Liver (tissue), 9 donors: ENCODE data around the gene ZNF782. TPM values are rescaled to one million over a fixed set of nuclear protein-coding genes. Genes with fewer than 3 reads are reported as not detected.

Experiments
- DNase-seq: peaks from one replicate; pipeline ENCODE4 v3.0.0-alpha.2; 2017; ENCODE audit warnings: low spot score
- H3K27ac ChIP-seq, 2 donors: one replicate each; pipeline ENCODE4 v1.7.0; 2013; ENCODE audit warnings: inconsistent platforms in 2 of 2, low read length in 2 of 2, control low read depth in 1 of 2, low read depth in 1 of 2, mild to moderate bottlenecking in 1 of 2
- H3K27me3 ChIP-seq, 4 donors: one replicate each; pipeline versions ENCODE4 v1.6.1 to v1.7.0; 2013; ENCODE audit warnings: low read length in 3 of 4, inconsistent platforms in 1 of 4, mild to moderate bottlenecking in 1 of 4, moderate library complexity in 1 of 4; ENCODE audit not compliant: control insufficient read depth in 4 of 4, insufficient read depth in 4 of 4
- H3K36me3 ChIP-seq, 4 donors: one replicate each; pipeline versions ENCODE4 v1.6.1 to v1.7.0; 2013; ENCODE audit warnings: low read length in 3 of 4, mild to moderate bottlenecking in 3 of 4, low read depth in 1 of 4, moderate library complexity in 1 of 4; ENCODE audit not compliant: control insufficient read depth in 4 of 4, insufficient read depth in 3 of 4
- H3K4me1 ChIP-seq, 4 donors: one replicate each; pipeline versions ENCODE4 v1.6.1 to v1.7.0; 2013; ENCODE audit warnings: low read length in 3 of 4, mild to moderate bottlenecking in 3 of 4, moderate library complexity in 1 of 4; ENCODE audit not compliant: control insufficient read depth in 4 of 4, insufficient read depth in 4 of 4
- H3K4me3 ChIP-seq, 3 donors: one replicate each; pipeline versions ENCODE4 v1.6.1 to v1.7.0; 2013; ENCODE audit warnings: low read length in 3 of 3, control low read depth in 1 of 3, low read depth in 1 of 3, mild to moderate bottlenecking in 1 of 3
- H3K9ac ChIP-seq, 2 donors: one replicate each; pipeline ENCODE4 v1.7.0; 2013; ENCODE audit warnings: low read length in 2 of 2, mild to moderate bottlenecking in 2 of 2, moderate library complexity in 2 of 2, control low read depth in 1 of 2, low read depth in 1 of 2
- H3K9me3 ChIP-seq, 4 donors: one replicate each; pipeline versions ENCODE4 v1.6.1 to v1.7.0; 2013; ENCODE audit warnings: low read length in 3 of 4; ENCODE audit not compliant: control insufficient read depth in 4 of 4
- EGR1 ChIP-seq, 2 donors: IDR thresholded peaks; 2 replicates each; pipeline ENCODE4 v1.6.1; 2016 to 2018; ENCODE audit warnings: antibody characterized with exemption in 2 of 2, low read depth in 2 of 2
- FOXA1 ChIP-seq: IDR thresholded peaks from 2 replicates; pipeline ENCODE4 v1.6.1; 2016; ENCODE audit warnings: antibody characterized with exemption
- FOXA2 ChIP-seq: IDR thresholded peaks from 2 replicates; pipeline ENCODE4 v1.6.1; 2016; ENCODE audit warnings: antibody characterized with exemption
- GABPA ChIP-seq, 2 donors: IDR thresholded peaks in 1 of 2; conservative IDR thresholded peaks in 1 of 2; 2 replicates each; pipeline ENCODE4 v1.6.1; 2016; ENCODE audit warnings: antibody characterized with exemption in 2 of 2, mild to moderate bottlenecking in 1 of 2, moderate library complexity in 1 of 2
- HNF4A ChIP-seq, 2 donors: conservative IDR thresholded peaks; 2 replicates each; pipeline ENCODE4 v1.6.1; 2016; ENCODE audit warnings: antibody characterized with exemption in 2 of 2, mild to moderate bottlenecking in 2 of 2
- HNF4G ChIP-seq: IDR thresholded peaks from 2 replicates; pipeline ENCODE4 v1.6.1; 2016; ENCODE audit warnings: antibody characterized with exemption
- JUND ChIP-seq, 2 donors: IDR thresholded peaks; 2 replicates each; pipeline ENCODE4 v1.6.1; 2016; ENCODE audit warnings: antibody characterized with exemption in 2 of 2
- NR2F2 ChIP-seq: IDR thresholded peaks from 2 replicates; pipeline ENCODE4 v1.6.1; 2016; ENCODE audit warnings: antibody characterized with exemption
- RAD21 ChIP-seq, 2 donors: IDR thresholded peaks; 2 replicates each; pipeline ENCODE4 v1.6.1; 2016; ENCODE audit warnings: antibody characterized with exemption in 2 of 2, mild to moderate bottlenecking in 2 of 2
- RXRA ChIP-seq, 2 donors: IDR thresholded peaks; 2 replicates each; pipeline ENCODE4 v1.6.1; 2017 to 2018; ENCODE audit warnings: antibody characterized with exemption in 2 of 2, mild to moderate bottlenecking in 1 of 2
- SP1 ChIP-seq: IDR thresholded peaks from 2 replicates; pipeline ENCODE4 v1.6.1; 2018; ENCODE audit warnings: antibody characterized with exemption, mild to moderate bottlenecking
- TAF1 ChIP-seq: conservative IDR thresholded peaks from 2 replicates; pipeline ENCODE4 v1.6.1; 2016; ENCODE audit warnings: antibody characterized with exemption, mild to moderate bottlenecking
- YY1 ChIP-seq: IDR thresholded peaks from 2 replicates; pipeline ENCODE4 v1.6.1; 2016; ENCODE audit warnings: antibody characterized with exemption, mild to moderate bottlenecking
- WGBS: extraction: QIAGEN DNeasy Blood & Tissue Kit; methylation state at CpG from one replicate; pipeline ENCODE4 v1.1.7; 2013; 5-methylcytosine and 5-hydroxymethylcytosine counted together
- polyA plus RNA-seq, 2 donors: library from polyadenylated mRNA; stranded (reverse) in 1 of 2; unstranded in 1 of 2; fragments of 200-250 nt in 1 of 2; fragments of >200 nt in 1 of 2; fragmentation: Nextera tagmentation in 1 of 2; extraction: Ambion mirVana in 1 of 2; gene quantifications; one replicate each; pipeline versions ENCODE4 v1.2.1 to v1.2.3, GENCODE V29; 2013 to 2015
- total RNA-seq, 2 donors: library from RNA; depleted of rRNA; stranded (reverse); fragments of >200 nt; gene quantifications; one replicate each; pipeline ENCODE4 v1.2.3, GENCODE V29; 2014
- TF ChIP-seq, protein P1 (sequence below): IDR thresholded peaks from 2 replicates; pipeline ENCODE4 v1.6.1; 2016; ENCODE audit warnings: antibody characterized with exemption
- TF ChIP-seq, protein P2 (sequence below): IDR thresholded peaks from 2 replicates; pipeline ENCODE4 v1.6.1; 2016; ENCODE audit warnings: antibody characterized with exemption
- TF ChIP-seq, protein P3 (sequence below): IDR thresholded peaks from 2 replicates; pipeline ENCODE4 v1.6.1; 2016; ENCODE audit warnings: antibody characterized with exemption, mild to moderate bottlenecking
- TF ChIP-seq, protein P4 (sequence below): IDR thresholded peaks from 2 replicates; pipeline ENCODE4 v1.6.1; 2016; ENCODE audit warnings: antibody characterized with exemption
- TF ChIP-seq, protein P5 (sequence below): fragments of 150-350 bp; IDR thresholded peaks from 2 replicates; pipeline ENCODE4 v1.5.1; 2017; ENCODE audit warnings: improper control_type of control experiment, low read depth, low read length; ENCODE audit not compliant: missing input control
- donor health status: healthy.
- donor health status: healthy.
- donor health status: healthy.
- donor health status: healthy.
- donor health status: healthy.

ZNF782 gene
- total and polyA plus RNA-seq, 4 donors: 0.70 to 7.4 (median 2.1) TPM

DNA sequence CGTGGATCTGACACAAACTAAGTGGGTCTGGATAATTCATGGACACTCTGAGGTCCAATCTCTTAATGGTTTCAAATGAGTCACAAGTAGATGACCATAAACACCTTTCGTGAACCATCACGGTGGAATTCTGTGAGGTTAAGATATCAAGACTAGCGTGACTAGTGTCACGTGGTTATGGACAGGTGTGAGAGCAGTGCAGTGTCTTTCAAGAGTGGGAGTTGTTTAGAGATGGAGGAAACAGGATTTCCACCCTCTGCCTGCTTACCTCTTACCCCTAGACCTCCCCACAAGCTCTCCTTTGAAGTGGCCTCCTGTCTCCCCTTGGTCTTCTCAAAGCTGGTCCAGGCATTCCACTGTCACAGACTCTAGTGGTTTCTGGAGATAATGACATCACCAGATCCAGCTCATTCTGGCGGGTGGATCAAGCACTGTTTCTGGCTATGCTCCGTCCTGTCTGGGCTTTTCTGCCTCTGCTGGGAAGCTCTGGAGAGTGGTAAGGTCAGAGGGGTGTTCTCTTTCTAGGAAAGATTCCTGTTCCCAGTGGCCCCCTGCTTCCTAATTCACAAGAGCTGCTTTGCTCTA is 20.0 kb upstream of the ZNF782 start:
- peaks cover 0 to 4% (median 0%) of the 10 kb centered on the region in 4 donors for H3K27me3 ChIP-seq
- peaks cover 0 to 6% (median 5%) of the 10 kb centered on the region in 4 donors for H3K4me1 ChIP-seq
- H3K9ac ChIP-seq: no peak overlapping the region
- no peaks in the 10 kb centered on the region for H3K36me3 ChIP-seq
- 95% methylated on average over 7 of the region's 7 CpGs for WGBS
- TF ChIP-seq, protein P1, sequence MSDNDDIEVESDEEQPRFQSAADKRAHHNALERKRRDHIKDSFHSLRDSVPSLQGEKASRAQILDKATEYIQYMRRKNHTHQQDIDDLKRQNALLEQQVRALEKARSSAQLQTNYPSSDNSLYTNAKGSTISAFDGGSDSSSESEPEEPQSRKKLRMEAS: no peak
- TF ChIP-seq, protein P2, sequence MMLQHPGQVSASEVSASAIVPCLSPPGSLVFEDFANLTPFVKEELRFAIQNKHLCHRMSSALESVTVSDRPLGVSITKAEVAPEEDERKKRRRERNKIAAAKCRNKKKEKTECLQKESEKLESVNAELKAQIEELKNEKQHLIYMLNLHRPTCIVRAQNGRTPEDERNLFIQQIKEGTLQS: no peak
- TF ChIP-seq, protein P3, sequence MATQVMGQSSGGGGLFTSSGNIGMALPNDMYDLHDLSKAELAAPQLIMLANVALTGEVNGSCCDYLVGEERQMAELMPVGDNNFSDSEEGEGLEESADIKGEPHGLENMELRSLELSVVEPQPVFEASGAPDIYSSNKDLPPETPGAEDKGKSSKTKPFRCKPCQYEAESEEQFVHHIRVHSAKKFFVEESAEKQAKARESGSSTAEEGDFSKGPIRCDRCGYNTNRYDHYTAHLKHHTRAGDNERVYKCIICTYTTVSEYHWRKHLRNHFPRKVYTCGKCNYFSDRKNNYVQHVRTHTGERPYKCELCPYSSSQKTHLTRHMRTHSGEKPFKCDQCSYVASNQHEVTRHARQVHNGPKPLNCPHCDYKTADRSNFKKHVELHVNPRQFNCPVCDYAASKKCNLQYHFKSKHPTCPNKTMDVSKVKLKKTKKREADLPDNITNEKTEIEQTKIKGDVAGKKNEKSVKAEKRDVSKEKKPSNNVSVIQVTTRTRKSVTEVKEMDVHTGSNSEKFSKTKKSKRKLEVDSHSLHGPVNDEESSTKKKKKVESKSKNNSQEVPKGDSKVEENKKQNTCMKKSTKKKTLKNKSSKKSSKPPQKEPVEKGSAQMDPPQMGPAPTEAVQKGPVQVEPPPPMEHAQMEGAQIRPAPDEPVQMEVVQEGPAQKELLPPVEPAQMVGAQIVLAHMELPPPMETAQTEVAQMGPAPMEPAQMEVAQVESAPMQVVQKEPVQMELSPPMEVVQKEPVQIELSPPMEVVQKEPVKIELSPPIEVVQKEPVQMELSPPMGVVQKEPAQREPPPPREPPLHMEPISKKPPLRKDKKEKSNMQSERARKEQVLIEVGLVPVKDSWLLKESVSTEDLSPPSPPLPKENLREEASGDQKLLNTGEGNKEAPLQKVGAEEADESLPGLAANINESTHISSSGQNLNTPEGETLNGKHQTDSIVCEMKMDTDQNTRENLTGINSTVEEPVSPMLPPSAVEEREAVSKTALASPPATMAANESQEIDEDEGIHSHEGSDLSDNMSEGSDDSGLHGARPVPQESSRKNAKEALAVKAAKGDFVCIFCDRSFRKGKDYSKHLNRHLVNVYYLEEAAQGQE: no peak
- TF ChIP-seq TAF1 (no peak), RAD21 (IDR thresholded peaks at IDR 0.05) (no peak), SP1 (no peak), HNF4G (no peak), FOXA1 (no peak), FOXA2 (no peak)
- TF ChIP-seq, protein P4, sequence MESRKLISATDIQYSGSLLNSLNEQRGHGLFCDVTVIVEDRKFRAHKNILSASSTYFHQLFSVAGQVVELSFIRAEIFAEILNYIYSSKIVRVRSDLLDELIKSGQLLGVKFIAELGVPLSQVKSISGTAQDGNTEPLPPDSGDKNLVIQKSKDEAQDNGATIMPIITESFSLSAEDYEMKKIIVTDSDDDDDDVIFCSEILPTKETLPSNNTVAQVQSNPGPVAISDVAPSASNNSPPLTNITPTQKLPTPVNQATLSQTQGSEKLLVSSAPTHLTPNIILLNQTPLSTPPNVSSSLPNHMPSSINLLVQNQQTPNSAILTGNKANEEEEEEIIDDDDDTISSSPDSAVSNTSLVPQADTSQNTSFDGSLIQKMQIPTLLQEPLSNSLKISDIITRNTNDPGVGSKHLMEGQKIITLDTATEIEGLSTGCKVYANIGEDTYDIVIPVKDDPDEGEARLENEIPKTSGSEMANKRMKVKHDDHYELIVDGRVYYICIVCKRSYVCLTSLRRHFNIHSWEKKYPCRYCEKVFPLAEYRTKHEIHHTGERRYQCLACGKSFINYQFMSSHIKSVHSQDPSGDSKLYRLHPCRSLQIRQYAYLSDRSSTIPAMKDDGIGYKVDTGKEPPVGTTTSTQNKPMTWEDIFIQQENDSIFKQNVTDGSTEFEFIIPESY: no peak
- H3K4me3 ChIP-seq: no peak overlapping the region
- H3K9me3 ChIP-seq: peaks cover 0 to 4% (median 2%) of the 10 kb centered on the region in 4 donors
- H3K27ac ChIP-seq: peak overlapping the region in 1 of 2 donors; percentile 67
- no peak for DNase-seq

DNA sequence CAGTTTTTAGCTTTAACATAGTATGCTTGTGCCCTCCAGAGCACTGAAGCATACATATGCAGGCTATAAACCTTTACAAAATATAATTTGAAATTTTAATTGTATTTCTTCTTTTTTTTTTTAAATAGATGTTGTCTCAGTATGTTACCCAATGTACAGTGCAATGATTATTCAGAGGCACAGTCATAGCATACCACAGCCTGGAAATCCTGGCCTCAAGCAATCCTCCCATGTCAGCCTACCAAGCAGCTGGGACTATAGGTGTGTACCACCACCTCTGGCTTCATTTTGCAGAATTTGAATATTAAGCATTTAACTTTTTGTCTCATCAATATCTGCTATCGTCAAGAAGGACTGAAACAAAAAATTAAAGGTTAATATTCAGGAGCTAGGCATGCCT is 16.9 kb upstream of the ZNF782 start:
- no peak overlapping the region for H3K27ac ChIP-seq
- H3K4me1 ChIP-seq: peaks cover 0 to 6% (median 2%) of the 10 kb centered on the region in 4 donors
- TF ChIP-seq, protein P2: no peak
- TF ChIP-seq GABPA (IDR thresholded peaks at IDR 0.05 in 1 of 2, conservative IDR thresholded peaks at IDR 0.05 in 1 of 2) (no peak), RAD21 (IDR thresholded peaks at IDR 0.05) (no peak), EGR1 (IDR thresholded peaks at IDR 0.05; ENCODE audit: low read depth in 2 of 2) (no peak), YY1 (no peak), JUND (IDR thresholded peaks at IDR 0.05) (no peak), RXRA (IDR thresholded peaks at IDR 0.05) (no peak), HNF4A (conservative IDR thresholded peaks at IDR 0.05) (no peak), NR2F2 (no peak), HNF4G (no peak)
- TF ChIP-seq, protein P5, sequence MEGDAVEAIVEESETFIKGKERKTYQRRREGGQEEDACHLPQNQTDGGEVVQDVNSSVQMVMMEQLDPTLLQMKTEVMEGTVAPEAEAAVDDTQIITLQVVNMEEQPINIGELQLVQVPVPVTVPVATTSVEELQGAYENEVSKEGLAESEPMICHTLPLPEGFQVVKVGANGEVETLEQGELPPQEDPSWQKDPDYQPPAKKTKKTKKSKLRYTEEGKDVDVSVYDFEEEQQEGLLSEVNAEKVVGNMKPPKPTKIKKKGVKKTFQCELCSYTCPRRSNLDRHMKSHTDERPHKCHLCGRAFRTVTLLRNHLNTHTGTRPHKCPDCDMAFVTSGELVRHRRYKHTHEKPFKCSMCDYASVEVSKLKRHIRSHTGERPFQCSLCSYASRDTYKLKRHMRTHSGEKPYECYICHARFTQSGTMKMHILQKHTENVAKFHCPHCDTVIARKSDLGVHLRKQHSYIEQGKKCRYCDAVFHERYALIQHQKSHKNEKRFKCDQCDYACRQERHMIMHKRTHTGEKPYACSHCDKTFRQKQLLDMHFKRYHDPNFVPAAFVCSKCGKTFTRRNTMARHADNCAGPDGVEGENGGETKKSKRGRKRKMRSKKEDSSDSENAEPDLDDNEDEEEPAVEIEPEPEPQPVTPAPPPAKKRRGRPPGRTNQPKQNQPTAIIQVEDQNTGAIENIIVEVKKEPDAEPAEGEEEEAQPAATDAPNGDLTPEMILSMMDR: no peak
- TF ChIP-seq, protein P4: no peak
- TF ChIP-seq, protein P3: no peak
- no peak for DNase-seq
- H3K27me3 ChIP-seq: no peaks in the 10 kb centered on the region
- WGBS: 88% methylated on average over 1 of the region's 1 CpG
- no peak overlapping the region for H3K4me3 ChIP-seq
- no peak overlapping the region for H3K9ac ChIP-seq
- H3K36me3 ChIP-seq: no peaks in the 10 kb centered on the region
- no peaks in the 10 kb centered on the region for H3K9me3 ChIP-seq
